IMR-90 (cell line): ENCODE data around the gene ACACB. TPM values are rescaled to one million over a fixed set of nuclear protein-coding genes. Genes with fewer than 3 reads are reported as not detected.

Source experiments
- ATAC-seq: fragments of 200-7000 bp; cut with Tn5 transposase; 2 replicates; pipeline ENCODE4 v1.9.1; 2020; ENCODE audit warnings: low read depth, mild to moderate bottlenecking, moderate library complexity
- BruUV-seq: library from RNA; stranded (reverse); fragments of 400-500 nt; replicated peaks from 2 replicates; lab custom pipeline; 2021; lab: Mats Ljungman, UMichigan
- CTCF ChIA-PET: fragments of 300-600 bp; formaldehyde crosslinking; extraction: SDS; loops from one replicate; lab custom pipeline; 2021; ENCODE audit warnings: antibody characterized with exemption; lab: Yijun Ruan, JAX
- POLR2A ChIA-PET: fragments of 300-600 bp; sonication (Branson Sonifier 250); formaldehyde crosslinking; loops from one replicate; lab custom pipeline; 2022; ENCODE audit warnings: antibody characterized with exemption; ENCODE audit not compliant: unreplicated experiment; lab: Charles Lee
- DNase-seq: peaks from one replicate; pipeline ENCODE4 v3.0.0; 2013
- H2AFZ ChIP-seq: replicated peaks from 2 replicates; pipeline ENCODE3; 2013; ENCODE audit warnings: low read length, mild to moderate bottlenecking; ENCODE audit not compliant: poor library complexity
- H2AK5ac ChIP-seq: 2 replicates; pipeline ENCODE4 v1.6.1; 2013; ENCODE audit warnings: low read depth, low read length, inconsistent platforms
- H2AK9ac ChIP-seq: replicated peaks from 2 replicates; pipeline ENCODE3; 2013; ENCODE audit warnings: mild to moderate bottlenecking, low read depth, low read length, moderate library complexity; ENCODE audit not compliant: poor library complexity
- H2BK120ac ChIP-seq: 2 replicates; pipeline ENCODE4 v1.6.1; 2013; ENCODE audit warnings: low read depth, low read length, inconsistent platforms
- H2BK15ac ChIP-seq: 3 replicates; pipeline ENCODE4 v1.6.1; 2013; ENCODE audit warnings: low read depth, low read length, inconsistent platforms
- H2BK20ac ChIP-seq: 2 replicates; pipeline ENCODE4 v1.6.1; 2013; ENCODE audit warnings: low read depth, mild to moderate bottlenecking, inconsistent platforms, low read length, moderate library complexity
- H2BK5ac ChIP-seq: 2 replicates; pipeline ENCODE4 v1.6.1; 2013; ENCODE audit warnings: mild to moderate bottlenecking, low read depth, low read length, inconsistent platforms; ENCODE audit not compliant: poor library complexity, severe bottlenecking
- H3K14ac ChIP-seq: replicated peaks from 2 replicates; pipeline ENCODE4 v1.6.1; 2013; ENCODE audit warnings: low read depth, low read length, inconsistent platforms
- H3K18ac ChIP-seq: 2 replicates; pipeline ENCODE4 v1.6.1; 2013; ENCODE audit warnings: low read depth, low read length, control low read depth
- H3K23ac ChIP-seq: 2 replicates; pipeline ENCODE4 v1.6.1; 2013; ENCODE audit warnings: low read depth, low read length, inconsistent platforms
- H3K27ac ChIP-seq: 2 replicates; pipeline ENCODE4 v1.5.1; 2013; ENCODE audit warnings: mild to moderate bottlenecking, control low read depth, low read length; ENCODE audit not compliant: insufficient read depth
- H3K27me3 ChIP-seq: 2 replicates; pipeline ENCODE4 v1.6.1; 2013; ENCODE audit warnings: low read length; ENCODE audit not compliant: control insufficient read depth, insufficient read depth
- H3K36me3 ChIP-seq: 2 replicates; pipeline ENCODE4 v1.6.1; 2013; ENCODE audit warnings: low read length, mixed read lengths; ENCODE audit not compliant: control insufficient read depth, insufficient read depth
- H3K4ac ChIP-seq: 2 replicates; pipeline ENCODE4 v1.6.1; 2013; ENCODE audit warnings: low read depth, low read length, inconsistent platforms
- H3K4me1 ChIP-seq: 2 replicates; pipeline ENCODE4 v1.6.1; 2013; ENCODE audit warnings: low read length, mixed read lengths; ENCODE audit not compliant: control insufficient read depth, insufficient read depth
- H3K4me2 ChIP-seq: 2 replicates; pipeline ENCODE4 v1.6.1; 2013; ENCODE audit warnings: low read depth, mild to moderate bottlenecking, control low read depth, low read length, moderate library complexity
- H3K4me3 ChIP-seq: 2 replicates; pipeline ENCODE4 v1.5.1; 2013; ENCODE audit warnings: low read depth, mild to moderate bottlenecking, control low read depth, low read length, moderate library complexity; ENCODE audit not compliant: insufficient read depth
- H3K56ac ChIP-seq: 2 replicates; pipeline ENCODE4 v1.6.1; 2013; ENCODE audit warnings: low read length, inconsistent platforms; ENCODE audit not compliant: insufficient read depth; ENCODE audit errors: extremely low read depth
- H3K79me1 ChIP-seq, 2 experiments: 2 replicates each; pipeline ENCODE4 v1.6.1; 2013; ENCODE audit warnings: low read length in 2 of 2, inconsistent platforms in 1 of 2, low read depth in 1 of 2
- H3K9ac ChIP-seq: 2 replicates; pipeline ENCODE4 v1.6.1; 2013; ENCODE audit warnings: low read depth, low read length, control low read depth
- H3K9me1 ChIP-seq: 2 replicates; pipeline ENCODE4 v1.6.1; 2013; ENCODE audit warnings: low read length, inconsistent platforms; ENCODE audit not compliant: insufficient read depth
- H3K9me3 ChIP-seq: 2 replicates; pipeline ENCODE4 v1.6.1; 2013; ENCODE audit warnings: low read length; ENCODE audit not compliant: control insufficient read depth, insufficient read depth
- H4K20me1 ChIP-seq: 2 replicates; pipeline ENCODE4 v1.6.1; 2013; ENCODE audit warnings: low read length, inconsistent platforms; ENCODE audit not compliant: insufficient read depth
- H4K5ac ChIP-seq: 2 replicates; pipeline ENCODE4 v1.6.1; 2013; ENCODE audit warnings: mild to moderate bottlenecking, low read depth, low read length, control low read depth
- H4K8ac ChIP-seq, 2 experiments: 2 replicates each; pipeline ENCODE4 v1.6.1; 2013; ENCODE audit warnings: low read depth in 2 of 2, low read length in 2 of 2, control low read depth in 1 of 2, inconsistent platforms in 1 of 2
- H4K91ac ChIP-seq: 2 replicates; pipeline ENCODE4 v1.6.1; 2013; ENCODE audit warnings: low read depth, low read length, inconsistent platforms; ENCODE audit not compliant: insufficient read depth
- CEBPB ChIP-seq: IDR thresholded peaks from 2 replicates; pipeline ENCODE4 v1.6.1; 2012; ENCODE audit warnings: low read depth, low read length, improper control_type of control experiment
- MAZ ChIP-seq: IDR thresholded peaks from 2 replicates; pipeline ENCODE4 v1.6.1; 2012; ENCODE audit warnings: low read depth, mild to moderate bottlenecking, low read length, improper control_type of control experiment, moderate library complexity, borderline replicate concordance
- MXI1 ChIP-seq: IDR thresholded peaks from 2 replicates; pipeline ENCODE4 v1.6.1; 2012; ENCODE audit warnings: low read depth, mild to moderate bottlenecking, low read length, moderate library complexity, borderline replicate concordance
- NFE2L2 ChIP-seq: fragments of 150-350 bp; IDR thresholded peaks from 2 replicates; pipeline ENCODE4 v1.6.1; 2016; ENCODE audit warnings: low read depth, mild to moderate bottlenecking, low read length
- RAD21 ChIP-seq: IDR thresholded peaks from 2 replicates; pipeline ENCODE4 v1.6.1; 2012; ENCODE audit warnings: low read length, improper control_type of control experiment
- RCOR1 ChIP-seq: IDR thresholded peaks from 2 replicates; pipeline ENCODE4 v1.6.1; 2012; ENCODE audit warnings: mild to moderate bottlenecking, low read length, improper control_type of control experiment; ENCODE audit not compliant: insufficient replicate concordance
- RFX5 ChIP-seq: IDR thresholded peaks from 2 replicates; pipeline ENCODE4 v1.8.0; 2012; ENCODE audit warnings: low read depth, mild to moderate bottlenecking, low read length, moderate library complexity
- SMC3 ChIP-seq: fragments of 150-350 bp; IDR thresholded peaks from 2 replicates; pipeline ENCODE4 v1.6.1; 2016; ENCODE audit warnings: low read depth, mild to moderate bottlenecking, antibody characterized with exemption, low read length, moderate library complexity
- WGBS, 2 experiments: methylation state at CpG; one replicate each; pipeline versions ENCODE4 v1.1.5 to v1.1.7; 2013; ENCODE audit warnings: missing lambda C conversion rate in 2 of 2; ENCODE audit not compliant: insufficient read length in 1 of 2; ENCODE audit errors: extremely low coverage in 2 of 2; 5-methylcytosine and 5-hydroxymethylcytosine counted together
- dilution Hi-C: fragments of 300-500 bp; cut with HindIII; formaldehyde crosslinking; loops from one replicate; pipeline ENCODE4 v1.14.3; 2018; ENCODE audit warnings: low sequenced_read_pairs; ENCODE audit not compliant: unreplicated experiment
- in situ Hi-C: fragments of 300-500 bp; cut with MboI; formaldehyde crosslinking; loops from 3 replicates; pipeline ENCODE4 v1.14.3; 2019; ENCODE audit warnings: low sequenced_read_pairs, inconsistent platforms, mixed read lengths
- intact Hi-C: fragments of 100-400 bp; cut with micrococcal nuclease; formaldehyde crosslinking; loops from 2 replicates; pipeline ENCODE4 v1.10.0; 2022
- polyA plus RNA-seq, 3 experiments: library from polyadenylated mRNA; depleted of rRNA; stranded (reverse); fragments of >200 nt; gene quantifications; 2 replicates each; pipeline ENCODE4 v1.2.3, GENCODE V29; 2012; ENCODE audit warnings: low replicate concordance in 1 of 3
- total RNA-seq: library from RNA; depleted of rRNA; stranded (reverse); fragments of >200 nt; gene quantifications from 2 replicates; pipeline ENCODE4 v1.2.3, GENCODE V29; 2012
- TF ChIP-seq, protein P1 (sequence below): fragments of 150-350 bp; IDR thresholded peaks from 2 replicates; pipeline ENCODE4 v1.6.1; 2017; ENCODE audit warnings: mild to moderate bottlenecking, antibody characterized with exemption, low read length, low read depth
- TF ChIP-seq, protein P2 (sequence below): fragments of 150-350 bp; IDR thresholded peaks from 2 replicates; pipeline ENCODE4 v1.6.1; 2016; ENCODE audit warnings: low read depth, mild to moderate bottlenecking, low read length, moderate library complexity, borderline replicate concordance
- TF ChIP-seq, protein P3 (sequence below): conservative IDR thresholded peaks from 2 replicates; pipeline ENCODE4 v1.5.1; 2012; ENCODE audit warnings: mild to moderate bottlenecking, low read depth, low read length, improper control_type of control experiment

The ACACB gene
- total and polyA plus RNA-seq, 2 of the 4 experiments (the other 2 are of a cell fraction): 2.0 to 2.1 TPM

DNA sequence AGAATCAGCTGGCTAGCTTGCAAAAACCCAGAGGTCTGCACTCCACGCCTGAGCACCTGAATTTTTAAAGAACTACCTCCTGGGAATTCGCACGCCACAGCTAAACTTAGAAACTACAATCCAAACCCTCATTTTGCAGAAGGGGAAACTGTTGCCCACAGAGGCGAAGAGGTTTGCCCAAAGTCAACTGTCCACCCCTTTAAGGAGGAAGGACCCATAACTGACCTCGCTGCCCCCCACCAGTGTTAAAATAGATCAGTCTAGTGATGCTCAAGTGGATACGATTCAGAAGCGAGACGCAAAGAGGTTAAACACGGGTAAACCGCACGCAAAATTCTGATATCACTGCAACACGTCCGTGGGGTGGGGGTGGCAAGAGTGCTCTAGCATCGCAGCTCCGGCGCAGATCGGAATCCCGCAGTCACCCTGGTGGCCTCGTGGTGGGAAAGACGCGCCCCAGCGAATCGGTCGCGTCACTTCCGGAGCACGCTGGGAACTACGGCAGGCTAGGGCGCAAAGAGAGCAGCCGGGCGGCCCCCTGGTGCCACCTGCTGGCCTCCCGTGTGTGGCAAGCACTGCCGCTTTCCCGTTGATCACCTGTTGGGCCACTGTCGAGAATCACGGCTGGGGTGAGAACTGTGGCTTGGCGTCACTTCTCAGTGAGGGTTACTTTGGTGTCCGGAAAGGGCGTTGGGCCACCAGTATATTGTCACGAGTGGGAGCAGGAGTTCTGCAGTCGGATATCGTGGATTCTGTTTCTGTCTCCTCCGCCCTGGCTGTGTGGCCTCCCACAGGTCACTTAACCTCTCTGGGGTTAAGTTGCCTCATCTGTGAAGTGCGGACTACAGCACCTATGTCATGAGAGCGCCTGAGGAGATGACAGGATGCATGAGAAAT lies 23.1 kb upstream of the ACACB start, which contains the start of gene ALKBH2:
ALKBH2 (minus strand) TSS at position 451 of the 897 bp plus-strand sequence. CDS start 686 bp downstream, outside the sequence.
- peaks cover 10 to 19% of the 10 kb centered on the region in 2 experiments for H3K79me1 ChIP-seq
- H3K9ac ChIP-seq: peak within 1 kb of the TSS; percentile 71
- peaks cover 7% of the 10 kb centered on the region for H3K4me1 ChIP-seq
- H4K8ac ChIP-seq: peak within 1 kb of the TSS; percentile 86 to 98
- peak within 1 kb of the TSS; percentile 22 for H3K18ac ChIP-seq
- H3K23ac ChIP-seq: 0 out of 2 replicates have a peak within 1 kb of the TSS, but pooled peaks have one; percentile 78
- H4K20me1 ChIP-seq: no peaks in the 10 kb centered on the region
- dilution Hi-C loops (no loop called here), intact Hi-C loops (loop anchor here (1.0 to 10.0 kb wide), 8 partner anchors 138 to 530 kb away; partner anchors contain the start of genes CORO1C and SSH1), in situ Hi-C loops (loop anchor here (5.0 to 25.0 kb wide), 3 partner anchors 288 to 531 kb away; partner anchors contain the start of genes ISCU, SART3 and SELPLG)
- H3K36me3 ChIP-seq: peaks cover 5% of the 10 kb centered on the region
- H3K9me1 ChIP-seq: 0 out of 2 replicates have a peak, but pooled peaks cover 5% of the 10 kb centered on the region
- H3K56ac ChIP-seq: 0 out of 2 replicates have a peak within 1 kb of the TSS, but pooled peaks have one; percentile 12
- peak within 1 kb of the TSS; percentile 60 for H2BK120ac ChIP-seq
- peak within 1 kb of the TSS; percentile 43 for H3K27ac ChIP-seq
- H4K91ac ChIP-seq: peak within 1 kb of the TSS; percentile 74
- DNase-seq (peak; percentile 89), ATAC-seq (peak; percentile 58)
- H2AK5ac ChIP-seq: peak within 1 kb of the TSS; percentile 70
- peak within 1 kb of the TSS; percentile 93 for H2AK9ac ChIP-seq
- peak within 1 kb of the TSS; percentile 82 for H4K5ac ChIP-seq
- H3K4me3 ChIP-seq: peak within 1 kb of the TSS; percentile 57
- H2BK15ac ChIP-seq: peak within 1 kb of the TSS; percentile 29; the same call in 1 of the 3 replicates
- no peaks in the 10 kb centered on the region for H3K9me3 ChIP-seq
- CTCF ChIA-PET: interaction anchor here (0.6 to 0.8 kb wide), 3 partner anchors 14 to 427 kb away, joined by 3 read pairs; no protein-coding TSS in a partner anchor
- peak within 1 kb of the TSS; percentile 84 for H3K4me2 ChIP-seq
- 0 out of 2 replicates have a peak within 1 kb of the TSS, but pooled peaks have one; percentile 1 for H2BK20ac ChIP-seq
- H3K27me3 ChIP-seq: no peaks in the 10 kb centered on the region
- POLR2A ChIA-PET: no interaction called here
- peak within 1 kb of the TSS; percentile 84 for H3K4ac ChIP-seq
- H2BK5ac ChIP-seq: no peak within 1 kb of the TSS
- peak within 1 kb of the TSS; percentile 95 for H2AFZ ChIP-seq
- BruUV-seq: TSS peak; percentile 84
- H3K14ac ChIP-seq: peak within 1 kb of the TSS; percentile 69
- WGBS, 2 experiments: 4% methylated on average over 20 of the region's 45 CpGs; no CpG with 5 or more reads in 1 of the 2 experiments
- TF ChIP-seq RAD21: peak; percentile 96
- TF ChIP-seq RFX5: no peak
- TF ChIP-seq NFE2L2: 0 out of 2 replicates have a peak, but pooled peaks have one; percentile 7
- TF ChIP-seq, protein P1, sequence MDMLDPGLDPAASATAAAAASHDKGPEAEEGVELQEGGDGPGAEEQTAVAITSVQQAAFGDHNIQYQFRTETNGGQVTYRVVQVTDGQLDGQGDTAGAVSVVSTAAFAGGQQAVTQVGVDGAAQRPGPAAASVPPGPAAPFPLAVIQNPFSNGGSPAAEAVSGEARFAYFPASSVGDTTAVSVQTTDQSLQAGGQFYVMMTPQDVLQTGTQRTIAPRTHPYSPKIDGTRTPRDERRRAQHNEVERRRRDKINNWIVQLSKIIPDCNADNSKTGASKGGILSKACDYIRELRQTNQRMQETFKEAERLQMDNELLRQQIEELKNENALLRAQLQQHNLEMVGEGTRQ: peak; percentile 59; the same call in 1 of the 2 replicates
- 0 out of 2 replicates have a peak, but pooled peaks have one; percentile 55 for TF ChIP-seq MAZ
- peak; percentile 87 for TF ChIP-seq RCOR1
- TF ChIP-seq CEBPB: 0 out of 2 replicates have a peak, but pooled peaks have one; percentile 23
- peak; percentile 90 for TF ChIP-seq MXI1
- TF ChIP-seq SMC3: peak; percentile 80
- TF ChIP-seq, protein P2, sequence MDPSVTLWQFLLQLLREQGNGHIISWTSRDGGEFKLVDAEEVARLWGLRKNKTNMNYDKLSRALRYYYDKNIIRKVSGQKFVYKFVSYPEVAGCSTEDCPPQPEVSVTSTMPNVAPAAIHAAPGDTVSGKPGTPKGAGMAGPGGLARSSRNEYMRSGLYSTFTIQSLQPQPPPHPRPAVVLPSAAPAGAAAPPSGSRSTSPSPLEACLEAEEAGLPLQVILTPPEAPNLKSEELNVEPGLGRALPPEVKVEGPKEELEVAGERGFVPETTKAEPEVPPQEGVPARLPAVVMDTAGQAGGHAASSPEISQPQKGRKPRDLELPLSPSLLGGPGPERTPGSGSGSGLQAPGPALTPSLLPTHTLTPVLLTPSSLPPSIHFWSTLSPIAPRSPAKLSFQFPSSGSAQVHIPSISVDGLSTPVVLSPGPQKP: no peak
- TF ChIP-seq, protein P3, sequence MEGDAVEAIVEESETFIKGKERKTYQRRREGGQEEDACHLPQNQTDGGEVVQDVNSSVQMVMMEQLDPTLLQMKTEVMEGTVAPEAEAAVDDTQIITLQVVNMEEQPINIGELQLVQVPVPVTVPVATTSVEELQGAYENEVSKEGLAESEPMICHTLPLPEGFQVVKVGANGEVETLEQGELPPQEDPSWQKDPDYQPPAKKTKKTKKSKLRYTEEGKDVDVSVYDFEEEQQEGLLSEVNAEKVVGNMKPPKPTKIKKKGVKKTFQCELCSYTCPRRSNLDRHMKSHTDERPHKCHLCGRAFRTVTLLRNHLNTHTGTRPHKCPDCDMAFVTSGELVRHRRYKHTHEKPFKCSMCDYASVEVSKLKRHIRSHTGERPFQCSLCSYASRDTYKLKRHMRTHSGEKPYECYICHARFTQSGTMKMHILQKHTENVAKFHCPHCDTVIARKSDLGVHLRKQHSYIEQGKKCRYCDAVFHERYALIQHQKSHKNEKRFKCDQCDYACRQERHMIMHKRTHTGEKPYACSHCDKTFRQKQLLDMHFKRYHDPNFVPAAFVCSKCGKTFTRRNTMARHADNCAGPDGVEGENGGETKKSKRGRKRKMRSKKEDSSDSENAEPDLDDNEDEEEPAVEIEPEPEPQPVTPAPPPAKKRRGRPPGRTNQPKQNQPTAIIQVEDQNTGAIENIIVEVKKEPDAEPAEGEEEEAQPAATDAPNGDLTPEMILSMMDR: peak; percentile 99
